HCT116 (cell line): ENCODE results near the gene TMEM139. TPM values are rescaled to one million over a fixed set of nuclear protein-coding genes. Genes with fewer than 3 reads are reported as not detected.

Experiments used
- ATAC-seq: fragments of 200-7000 bp; cut with Tn5 transposase; 2 replicates; pipeline ENCODE4 v1.9.1; 2020; ENCODE audit warnings: mild to moderate bottlenecking, moderate library complexity
- BruUV-seq: library from RNA; stranded (reverse); fragments of 400-500 nt; replicated peaks from 2 replicates; lab custom pipeline; 2021; lab: Mats Ljungman, UMichigan
- CTCF ChIA-PET: fragments of 300-600 bp; sonication (Branson Sonifier 250); formaldehyde crosslinking; loops from one replicate; lab custom pipeline; 2021; ENCODE audit warnings: antibody characterized with exemption; lab: Charles Lee
- POLR2A ChIA-PET: fragments of 300-600, 350-600 bp; sonication (Branson Sonifier 250); formaldehyde crosslinking; loops from one replicate; lab custom pipeline; 2021; ENCODE audit warnings: antibody characterized with exemption; lab: Charles Lee
- RAD21 ChIA-PET, 2 experiments: fragments of 300-600 bp; sonication (Branson Sonifier 250); formaldehyde crosslinking; loops; one replicate each; lab custom pipeline; 2023; ENCODE audit warnings: low total read pairs in 2 of 2; ENCODE audit not compliant: uncharacterized antibody in 2 of 2, unreplicated experiment in 2 of 2, low non-redundant PET in 1 of 2; lab: Charles Lee
- DNase-seq: peaks from one replicate; pipeline ENCODE4 v3.0.0-alpha.2; 2010; ENCODE audit warnings: low read depth, low spot score
- H2AFZ ChIP-seq: fragments of 200-600 bp; shearing (Covaris generic), sonication (generic); 2 replicates; pipeline ENCODE4 v1.6.1; 2017; ENCODE audit warnings: low read depth, mixed run types, mixed read lengths, antibody characterized with exemption, low read length; ENCODE audit not compliant: poor library complexity, severe bottlenecking
- H3K27ac ChIP-seq: 2 replicates; pipeline ENCODE4 v1.5.1; 2012; ENCODE audit warnings: low read depth, low read length
- H3K27me3 ChIP-seq: fragments of 200-600 bp; sonication (generic); 2 replicates; pipeline ENCODE4 v1.6.1; 2016; ENCODE audit warnings: mixed run types, low read length, mixed read lengths; ENCODE audit not compliant: insufficient read depth
- H3K36me3 ChIP-seq, 2 experiments: fragments of 200-500 bp in 1 of 2; fragments of 200-600 bp in 1 of 2; sonication (Bioruptor generic) in 1 of 2; sonication (generic) in 1 of 2; 2 replicates each; pipeline versions ENCODE4 v1.5.1 to v1.6.1; 2014 to 2016; ENCODE audit warnings: low read length in 2 of 2, inconsistent platforms in 1 of 2, mixed read lengths in 1 of 2, mixed run types in 1 of 2; ENCODE audit not compliant: insufficient read depth in 2 of 2, control insufficient read depth in 1 of 2
- H3K4me1 ChIP-seq, 2 experiments: fragments of 200-600 bp in 1 of 2; sonication (generic) in 1 of 2; 2 replicates each; pipeline versions ENCODE4 v1.5.1 to v1.6.1; 2012 to 2017; ENCODE audit warnings: low read length in 2 of 2, inconsistent platforms in 1 of 2, mild to moderate bottlenecking in 1 of 2, mixed read lengths in 1 of 2, mixed run types in 1 of 2, moderate library complexity in 1 of 2; ENCODE audit not compliant: insufficient read depth in 2 of 2, control insufficient read depth in 1 of 2
- H3K4me2 ChIP-seq: fragments of 200-600 bp; sonication (generic); 2 replicates; pipeline ENCODE4 v1.6.1; 2017; ENCODE audit warnings: mixed run types, low read length, mixed read lengths
- H3K4me3 ChIP-seq, 2 experiments: fragments of 200-600 bp in 1 of 2; sonication (generic) in 1 of 2; replicated peaks in 1 of 2; 2 replicates each; pipeline ENCODE4 v1.5.1; 2011 to 2016; ENCODE audit warnings: low read length in 2 of 2, control low read depth in 1 of 2, low read depth in 1 of 2, mild to moderate bottlenecking in 1 of 2, mixed read lengths in 1 of 2, mixed run types in 1 of 2
- H3K79me2 ChIP-seq: fragments of 200-600 bp; sonication (generic); 2 replicates; pipeline ENCODE4 v1.6.1; 2017; ENCODE audit warnings: mild to moderate bottlenecking, mixed run types, low read length, moderate library complexity, mixed read lengths; ENCODE audit not compliant: insufficient read depth
- H3K9ac ChIP-seq: fragments of 200-600 bp; sonication (generic); 2 replicates; pipeline ENCODE4 v1.6.1; 2016; ENCODE audit warnings: low read length, mixed read lengths
- H3K9me2 ChIP-seq: fragments of 200-600 bp; sonication (generic), shearing (Covaris generic); 2 replicates; pipeline ENCODE4 v1.6.1; 2017; ENCODE audit warnings: mixed run types, mild to moderate bottlenecking, moderate library complexity; ENCODE audit not compliant: insufficient read depth
- H3K9me3 ChIP-seq, 2 experiments: fragments of 200-500 bp in 1 of 2; fragments of 200-600 bp in 1 of 2; sonication (Bioruptor generic) in 1 of 2; sonication (generic) in 1 of 2; 2 replicates each; pipeline ENCODE4 v1.6.1; 2014 to 2017; ENCODE audit warnings: low read length in 2 of 2, mixed read lengths in 2 of 2, inconsistent platforms in 1 of 2, low read depth in 1 of 2, mild to moderate bottlenecking in 1 of 2, mixed run types in 1 of 2, moderate library complexity in 1 of 2; ENCODE audit not compliant: control insufficient read depth in 1 of 2, insufficient read depth in 1 of 2
- H4K20me1 ChIP-seq: fragments of 200-600 bp; sonication (generic), shearing (Covaris generic); 2 replicates; pipeline ENCODE4 v1.6.1; 2017; ENCODE audit warnings: mixed run types, mild to moderate bottlenecking, moderate library complexity; ENCODE audit not compliant: insufficient read depth
- CEBPB ChIP-seq: IDR thresholded peaks from 2 replicates; pipeline ENCODE4 v1.6.1; 2012; ENCODE audit warnings: low read depth
- ELF1 ChIP-seq: IDR thresholded peaks from 2 replicates; pipeline ENCODE4 v1.6.1; 2012; ENCODE audit warnings: low read depth, borderline replicate concordance
- FOSL1 ChIP-seq: IDR thresholded peaks from 2 replicates; pipeline ENCODE4 v1.6.1; 2012; ENCODE audit warnings: low read depth
- MAX ChIP-seq: IDR thresholded peaks from 2 replicates; pipeline ENCODE4 v1.6.1; 2012
- POLR2AphosphoS5 ChIP-seq: IDR thresholded peaks from 2 replicates; pipeline ENCODE4 v1.6.1; 2011; ENCODE audit warnings: mild to moderate bottlenecking, low read depth, low read length, moderate library complexity
- RAD21 ChIP-seq: IDR thresholded peaks from 2 replicates; pipeline ENCODE4 v1.6.1; 2012; ENCODE audit warnings: low read depth, mild to moderate bottlenecking
- REST ChIP-seq: IDR thresholded peaks from 2 replicates; pipeline ENCODE4 v1.6.1; 2012; ENCODE audit warnings: low read depth
- ZFX ChIP-seq: fragments of 450-650 bp; IDR thresholded peaks from 2 replicates; pipeline ENCODE4 v1.6.1; 2017
- ZNF274 ChIP-seq: fragments of 200-500 bp; sonication (Bioruptor generic); IDR thresholded peaks from 2 replicates; pipeline ENCODE4 v1.6.1; 2014; ENCODE audit warnings: mild to moderate bottlenecking, low read depth, low read length, inconsistent platforms
- intact Hi-C: fragments of 100-400 bp; cut with micrococcal nuclease; formaldehyde crosslinking; loops from 2 replicates; pipeline ENCODE4 v1.10.0; 2022
- total RNA-seq: library from RNA; stranded (reverse); gene quantifications from one replicate; pipeline ENCODE4 v1.2.1, GENCODE V29; 2021; ENCODE audit not compliant: unreplicated experiment

TMEM139 gene
- total RNA-seq, 1 experiment from 2014 or later = 9.9 TPM

- ChIA-PET POLR2A (no interaction called here), CTCF (no interaction called here), RAD21 (no interaction called here)
- Histone ChIP-seq H3K9me3 (no peaks in the 10 kb centered on the region), H3K27ac (no peak overlapping the region), H2AFZ (no peak overlapping the region), H3K27me3 (no peaks in the 10 kb centered on the region), H3K9ac (no peak overlapping the region), H3K4me3 (no peak overlapping the region), H3K9me2 (no peaks in the 10 kb centered on the region), H3K4me1 (no peaks in the 10 kb centered on the region), H3K4me2 (no peak overlapping the region), H4K20me1 (no peaks in the 10 kb centered on the region), H3K79me2 (no peaks in the 10 kb centered on the region), H3K36me3 (no peaks in the 10 kb centered on the region)
- no peak for ATAC-seq
- DNase-seq = no peak
- BruUV-seq = no TSS peak
- intact Hi-C loops = no loop called here
- no peak for TF ChIP-seq CEBPB
- TF ChIP-seq ZNF274 = no peak
- TF ChIP-seq ZFX = no peak
- TF ChIP-seq MAX = no peak
These were observed 29.4 kb downstream of the TMEM139 start for GRCh38 chr7:143314127-143314526.

GRCh38 chr7:143315776-143316175, 31.0 kb downstream of the TMEM139 start, which contains the start of gene CLCN1:
CLCN1 (plus strand) TSS chr7:143316111; CDS start chr7:143316213, 102 bp downstream.
- ATAC-seq = no peak
- intact Hi-C loops = no loop called here
- no peak within 1 kb of the TSS for H3K27ac ChIP-seq
- no peak within 1 kb of the TSS for H3K4me3 ChIP-seq
- no peaks in the 10 kb centered on the region for H3K9me3 ChIP-seq
- no peak within 1 kb of the TSS for H3K9ac ChIP-seq
- TF ChIP-seq FOSL1 = no peak
- TF ChIP-seq POLR2AphosphoS5 = no peak
- TF ChIP-seq ELF1 = no peak
- no peak for TF ChIP-seq REST
- TF ChIP-seq RAD21 = no peak
- no peaks in the 10 kb centered on the region for H3K4me1 ChIP-seq
- H3K27me3 ChIP-seq = no peaks in the 10 kb centered on the region
- BruUV-seq = no TSS peak
- RAD21 ChIA-PET = no interaction called here
- no peaks in the 10 kb centered on the region for H3K36me3 ChIP-seq
- H3K4me2 ChIP-seq = no peak within 1 kb of the TSS
- no peak for DNase-seq
- H3K79me2 ChIP-seq = no peaks in the 10 kb centered on the region
- no peaks in the 10 kb centered on the region for H4K20me1 ChIP-seq
- CTCF ChIA-PET = no interaction called here
- POLR2A ChIA-PET = no interaction called here
- H2AFZ ChIP-seq = no peak within 1 kb of the TSS
- no peaks in the 10 kb centered on the region for H3K9me2 ChIP-seq
